GM12878 (cell line): ENCODE results near the gene KNTC1.

Experiments
- BMI1 ChIP-seq: fragments of 450-650 bp; IDR thresholded peaks from 2 replicates; pipeline ENCODE4 v1.6.1; 2016; ENCODE audit warnings: mild to moderate bottlenecking, moderate library complexity, borderline replicate concordance
- CHD1 ChIP-seq: IDR thresholded peaks from 2 replicates; pipeline ENCODE4 v1.6.1; 2012; ENCODE audit warnings: low read depth, low read length, improper control_type of control experiment
- FOS ChIP-seq: IDR thresholded peaks from 3 replicates; pipeline ENCODE4 v1.6.1; 2011; ENCODE audit warnings: borderline replicate concordance; ENCODE audit not compliant: insufficient read length; ENCODE audit errors: extremely low read depth
- IRF3 ChIP-seq: fragments of 450-650 bp; IDR thresholded peaks from 2 replicates; pipeline ENCODE4 v1.6.1; 2014; ENCODE audit warnings: mild to moderate bottlenecking
- MXI1 ChIP-seq: fragments of 150-350 bp; IDR thresholded peaks from 2 replicates; pipeline ENCODE4 v1.6.1; 2011; ENCODE audit warnings: low read depth, mild to moderate bottlenecking, inconsistent platforms, low read length, improper control_type of control experiment
- MYB ChIP-seq: fragments of 150-350 bp; IDR thresholded peaks from 2 replicates; pipeline ENCODE4 v1.6.1; 2014; ENCODE audit warnings: mild to moderate bottlenecking, low read depth, low read length, borderline replicate concordance
- NFIC ChIP-seq: IDR thresholded peaks from 2 replicates; pipeline ENCODE4 v1.6.1; 2012; ENCODE audit warnings: low read depth, mild to moderate bottlenecking, inconsistent platforms, low read length, moderate library complexity
- NR2F1 ChIP-seq: fragments of 450-650 bp; conservative IDR thresholded peaks from 2 replicates; pipeline ENCODE4 v1.6.1; 2017; ENCODE audit warnings: mild to moderate bottlenecking
- NRF1 ChIP-seq: conservative IDR thresholded peaks from 2 replicates; pipeline ENCODE4 v1.6.1; 2011; ENCODE audit warnings: mild to moderate bottlenecking, low read depth, low read length, improper control_type of control experiment
- RELA ChIP-seq: fragments of 450-650 bp; IDR thresholded peaks from 2 replicates; pipeline ENCODE4 v1.8.0; 2014; ENCODE audit warnings: borderline replicate concordance; ENCODE audit not compliant: partially characterized antibody
- YY1 ChIP-seq: IDR thresholded peaks from 2 replicates; pipeline ENCODE4 v1.6.1; 2011; ENCODE audit warnings: low read depth, mild to moderate bottlenecking, low read length
- TF ChIP-seq, protein P1 (sequence below), 3 experiments: IDR thresholded peaks in 2 of 3; conservative IDR thresholded peaks in 1 of 3; 2 replicates each; pipeline ENCODE4 v1.5.1; 2011; ENCODE audit warnings: low read depth in 3 of 3, low read length in 3 of 3, mild to moderate bottlenecking in 3 of 3, control low read depth in 2 of 3, moderate library complexity in 2 of 3, inconsistent platforms in 1 of 3, mixed read lengths in 1 of 3; ENCODE audit not compliant: control insufficient read depth in 2 of 3, insufficient read depth in 1 of 3; ENCODE audit errors: extremely low read depth in 1 of 3
- TF ChIP-seq, protein P2 (sequence below): IDR thresholded peaks from 2 replicates; pipeline ENCODE4 v1.6.1; 2012; ENCODE audit warnings: mild to moderate bottlenecking, low read depth, low read length
- TF ChIP-seq, protein P3 (sequence below): IDR thresholded peaks from 2 replicates; pipeline ENCODE4 v1.6.1; 2012; ENCODE audit warnings: low read depth, low read length, improper control_type of control experiment

DNA sequence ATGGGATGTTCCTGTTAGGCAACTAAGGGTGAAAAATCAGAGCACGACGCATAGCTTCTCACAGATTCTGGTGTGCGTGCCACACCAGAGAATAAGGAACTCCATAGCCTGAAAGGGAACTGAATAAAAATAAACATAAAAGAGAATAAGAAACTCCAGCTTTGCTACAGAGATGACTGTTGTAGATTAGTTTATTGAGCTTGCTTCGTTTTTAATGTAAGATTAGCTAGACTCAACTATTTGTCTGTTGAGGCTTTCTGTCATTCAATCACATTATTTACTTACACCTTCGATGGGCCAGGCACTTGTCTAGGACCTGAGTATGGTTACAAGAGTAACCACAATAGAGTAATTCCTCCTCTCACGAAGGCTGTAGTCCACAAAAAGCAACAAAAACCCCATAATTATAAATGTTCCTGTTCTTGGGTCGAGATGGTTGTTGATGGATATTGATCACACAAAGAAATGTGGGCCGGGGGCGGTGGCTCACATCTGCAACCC is 25.5 kb upstream of the KNTC1 start:
- TF ChIP-seq FOS (no peak), MYB (no peak), BMI1 (no peak), CHD1 (no peak), MXI1 (no peak), RELA (no peak), NR2F1 (no peak), IRF3 (no peak), NRF1 (no peak), YY1 (no peak), NFIC (0 out of 2 replicates have a peak, but pooled peaks have one; percentile 33)
- TF ChIP-seq, protein P1, sequence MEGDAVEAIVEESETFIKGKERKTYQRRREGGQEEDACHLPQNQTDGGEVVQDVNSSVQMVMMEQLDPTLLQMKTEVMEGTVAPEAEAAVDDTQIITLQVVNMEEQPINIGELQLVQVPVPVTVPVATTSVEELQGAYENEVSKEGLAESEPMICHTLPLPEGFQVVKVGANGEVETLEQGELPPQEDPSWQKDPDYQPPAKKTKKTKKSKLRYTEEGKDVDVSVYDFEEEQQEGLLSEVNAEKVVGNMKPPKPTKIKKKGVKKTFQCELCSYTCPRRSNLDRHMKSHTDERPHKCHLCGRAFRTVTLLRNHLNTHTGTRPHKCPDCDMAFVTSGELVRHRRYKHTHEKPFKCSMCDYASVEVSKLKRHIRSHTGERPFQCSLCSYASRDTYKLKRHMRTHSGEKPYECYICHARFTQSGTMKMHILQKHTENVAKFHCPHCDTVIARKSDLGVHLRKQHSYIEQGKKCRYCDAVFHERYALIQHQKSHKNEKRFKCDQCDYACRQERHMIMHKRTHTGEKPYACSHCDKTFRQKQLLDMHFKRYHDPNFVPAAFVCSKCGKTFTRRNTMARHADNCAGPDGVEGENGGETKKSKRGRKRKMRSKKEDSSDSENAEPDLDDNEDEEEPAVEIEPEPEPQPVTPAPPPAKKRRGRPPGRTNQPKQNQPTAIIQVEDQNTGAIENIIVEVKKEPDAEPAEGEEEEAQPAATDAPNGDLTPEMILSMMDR (IDR thresholded peaks at IDR 0.05 in 2 of 3, conservative IDR thresholded peaks at IDR 0.05 in 1 of 3; ENCODE audit: control insufficient read depth in 2 of 3, extremely low read depth in 1 of 3, insufficient read depth in 1 of 3, low read depth in 3 of 3, low read length in 3 of 3) = no peak
- TF ChIP-seq, protein P2, sequence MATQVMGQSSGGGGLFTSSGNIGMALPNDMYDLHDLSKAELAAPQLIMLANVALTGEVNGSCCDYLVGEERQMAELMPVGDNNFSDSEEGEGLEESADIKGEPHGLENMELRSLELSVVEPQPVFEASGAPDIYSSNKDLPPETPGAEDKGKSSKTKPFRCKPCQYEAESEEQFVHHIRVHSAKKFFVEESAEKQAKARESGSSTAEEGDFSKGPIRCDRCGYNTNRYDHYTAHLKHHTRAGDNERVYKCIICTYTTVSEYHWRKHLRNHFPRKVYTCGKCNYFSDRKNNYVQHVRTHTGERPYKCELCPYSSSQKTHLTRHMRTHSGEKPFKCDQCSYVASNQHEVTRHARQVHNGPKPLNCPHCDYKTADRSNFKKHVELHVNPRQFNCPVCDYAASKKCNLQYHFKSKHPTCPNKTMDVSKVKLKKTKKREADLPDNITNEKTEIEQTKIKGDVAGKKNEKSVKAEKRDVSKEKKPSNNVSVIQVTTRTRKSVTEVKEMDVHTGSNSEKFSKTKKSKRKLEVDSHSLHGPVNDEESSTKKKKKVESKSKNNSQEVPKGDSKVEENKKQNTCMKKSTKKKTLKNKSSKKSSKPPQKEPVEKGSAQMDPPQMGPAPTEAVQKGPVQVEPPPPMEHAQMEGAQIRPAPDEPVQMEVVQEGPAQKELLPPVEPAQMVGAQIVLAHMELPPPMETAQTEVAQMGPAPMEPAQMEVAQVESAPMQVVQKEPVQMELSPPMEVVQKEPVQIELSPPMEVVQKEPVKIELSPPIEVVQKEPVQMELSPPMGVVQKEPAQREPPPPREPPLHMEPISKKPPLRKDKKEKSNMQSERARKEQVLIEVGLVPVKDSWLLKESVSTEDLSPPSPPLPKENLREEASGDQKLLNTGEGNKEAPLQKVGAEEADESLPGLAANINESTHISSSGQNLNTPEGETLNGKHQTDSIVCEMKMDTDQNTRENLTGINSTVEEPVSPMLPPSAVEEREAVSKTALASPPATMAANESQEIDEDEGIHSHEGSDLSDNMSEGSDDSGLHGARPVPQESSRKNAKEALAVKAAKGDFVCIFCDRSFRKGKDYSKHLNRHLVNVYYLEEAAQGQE = no peak
- TF ChIP-seq, protein P3, sequence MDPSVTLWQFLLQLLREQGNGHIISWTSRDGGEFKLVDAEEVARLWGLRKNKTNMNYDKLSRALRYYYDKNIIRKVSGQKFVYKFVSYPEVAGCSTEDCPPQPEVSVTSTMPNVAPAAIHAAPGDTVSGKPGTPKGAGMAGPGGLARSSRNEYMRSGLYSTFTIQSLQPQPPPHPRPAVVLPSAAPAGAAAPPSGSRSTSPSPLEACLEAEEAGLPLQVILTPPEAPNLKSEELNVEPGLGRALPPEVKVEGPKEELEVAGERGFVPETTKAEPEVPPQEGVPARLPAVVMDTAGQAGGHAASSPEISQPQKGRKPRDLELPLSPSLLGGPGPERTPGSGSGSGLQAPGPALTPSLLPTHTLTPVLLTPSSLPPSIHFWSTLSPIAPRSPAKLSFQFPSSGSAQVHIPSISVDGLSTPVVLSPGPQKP = no peak
